K562 (cell line): Measurements from ENCODE around the gene KIFC3. TPM values are rescaled to one million over a fixed set of nuclear protein-coding genes. Genes with fewer than 3 reads are reported as not detected.

Experiments
- ATAC-seq: fragments of 200-7000 bp; cut with Tn5 transposase; 3 replicates; pipeline ENCODE4 v1.9.1; 2020; ENCODE audit warnings: moderate library complexity
- BruUV-seq: library from RNA; stranded (reverse); fragments of 400-500 nt; replicated peaks from 2 replicates; lab custom pipeline; 2021; lab: Mats Ljungman, UMichigan
- CTCF ChIA-PET: fragments of 300-600 bp; formaldehyde crosslinking; extraction: SDS; loops from one replicate; lab custom pipeline; 2021; ENCODE audit warnings: low intra/inter-chr PET ratio; lab: Yijun Ruan, JAX
- POLR2A ChIA-PET: fragments of 300-600, 350-650 bp; sonication (Branson Sonifier 250); formaldehyde crosslinking; extraction: SDS; loops from one replicate; lab custom pipeline; 2021; ENCODE audit warnings: antibody characterized with exemption, inconsistent platforms; lab: Yijun Ruan, JAX
- DNase-seq, 4 experiments: peaks; one replicate each; pipeline versions ENCODE4 v3.0.0 to v3.0.0-alpha.2; 2011 to 2018; ENCODE audit warnings: low spot score in 3 of 4, mixed read lengths in 3 of 4; ENCODE audit errors: extremely low read depth in 1 of 4
- FAIRE-seq: peaks from 2 replicates; lab custom pipeline; 2011; peaks lifted over from hg19 to GRCh38; lab: Jason Lieb, UNC
- H2AFZ ChIP-seq: 2 replicates; pipeline ENCODE4 v1.6.0; 2011; ENCODE audit warnings: low read depth, low read length, control low read depth, inconsistent platforms
- H3K27ac ChIP-seq: fragments of 200-600 bp; 3 replicates; pipeline ENCODE4 v1.8.0; 2011; ENCODE audit warnings: low read depth, mild to moderate bottlenecking, control low read depth, inconsistent platforms, low read length, moderate library complexity, mixed read lengths; ENCODE audit errors: extremely low read depth
- H3K27me3 ChIP-seq, 2 experiments: fragments of 300-600 bp in 1 of 2; 2 replicates in 1 of 2; 3 replicates in 1 of 2; pipeline versions ENCODE4 v1.6.0 to v1.8.0; 2011; ENCODE audit warnings: inconsistent platforms in 2 of 2, low read length in 2 of 2, mild to moderate bottlenecking in 1 of 2, mixed read lengths in 1 of 2, moderate library complexity in 1 of 2; ENCODE audit not compliant: control insufficient read depth in 2 of 2, insufficient read depth in 2 of 2
- H3K36me3 ChIP-seq: fragments of 300-600 bp; 3 replicates; pipeline ENCODE4 v1.8.0; 2011; ENCODE audit warnings: mild to moderate bottlenecking, low read length, inconsistent platforms; ENCODE audit not compliant: control insufficient read depth, insufficient read depth
- H3K4me1 ChIP-seq, 2 experiments: fragments of 200-600 bp in 1 of 2; replicated peaks in 1 of 2; 2 replicates in 1 of 2; 3 replicates in 1 of 2; pipeline versions ENCODE4 v1.5.1 to v1.8.0; 2011; ENCODE audit warnings: inconsistent platforms in 2 of 2, low read length in 2 of 2, mild to moderate bottlenecking in 1 of 2, mixed read lengths in 1 of 2, moderate library complexity in 1 of 2; ENCODE audit not compliant: control insufficient read depth in 2 of 2, insufficient read depth in 2 of 2
- H3K4me2 ChIP-seq: 2 replicates; pipeline ENCODE4 v1.6.1; 2011; ENCODE audit warnings: low read length, control low read depth, inconsistent platforms, mixed read lengths; ENCODE audit not compliant: insufficient read depth
- H3K4me3 ChIP-seq: fragments of 200-600 bp; sonication (generic), shearing (Covaris generic); 2 replicates; pipeline ENCODE4 v1.5.1; 2016; ENCODE audit warnings: control low read depth, inconsistent platforms
- H3K79me2 ChIP-seq: fragments of 200-600 bp; 3 replicates; pipeline ENCODE4 v1.8.0; 2011; ENCODE audit warnings: low read length, inconsistent platforms; ENCODE audit not compliant: control insufficient read depth, insufficient read depth
- H3K9ac ChIP-seq, 2 experiments: 2 replicates each; pipeline versions ENCODE4 v1.6.0 to v1.6.1; 2011; ENCODE audit warnings: low read depth in 2 of 2, low read length in 2 of 2, control low read depth in 1 of 2, inconsistent platforms in 1 of 2, mild to moderate bottlenecking in 1 of 2, mixed read lengths in 1 of 2; ENCODE audit not compliant: insufficient read depth in 1 of 2
- H3K9me1 ChIP-seq: one replicate; pipeline ENCODE4 v1.6.0; 2011; ENCODE audit warnings: inconsistent platforms, mild to moderate bottlenecking, low read length, moderate library complexity; ENCODE audit not compliant: control insufficient read depth, insufficient read depth
- H3K9me3 ChIP-seq: replicated peaks from 2 replicates; pipeline ENCODE4 v1.5.1; 2011; ENCODE audit warnings: low read depth, low read length, inconsistent platforms; ENCODE audit not compliant: control insufficient read depth, insufficient read depth
- H4K20me1 ChIP-seq: replicated peaks from 2 replicates; pipeline ENCODE4 v1.6.1; 2011; ENCODE audit warnings: low read length, inconsistent platforms, mixed read lengths; ENCODE audit not compliant: control insufficient read depth, insufficient read depth
- ARID1B ChIP-seq: fragments of 450-650 bp; IDR thresholded peaks from 2 replicates; pipeline ENCODE4 v1.6.1; 2016; ENCODE audit warnings: antibody characterized with exemption, mild to moderate bottlenecking, inconsistent platforms
- ASH1L ChIP-seq: fragments of 450-650 bp; IDR thresholded peaks from 2 replicates; pipeline ENCODE4 v1.6.1; 2018; ENCODE audit warnings: borderline replicate concordance, mild to moderate bottlenecking, low read depth; ENCODE audit not compliant: partially characterized antibody
- CBX1 ChIP-seq: sonication (generic); IDR thresholded peaks from 2 replicates; pipeline ENCODE4 v1.6.1; 2016; ENCODE audit warnings: antibody characterized with exemption, low read depth, mild to moderate bottlenecking
- CREM ChIP-seq: IDR thresholded peaks from 2 replicates; pipeline ENCODE4 v1.6.1; 2014; ENCODE audit warnings: antibody characterized with exemption, low read depth
- DEAF1 ChIP-seq: fragments of 450-650 bp; formaldehyde crosslinking; IDR thresholded peaks from 2 replicates; pipeline ENCODE4 v1.4.0; 2020; ENCODE audit warnings: mild to moderate bottlenecking, moderate library complexity
- ETS2 ChIP-seq: IDR thresholded peaks from 2 replicates; pipeline ENCODE4 v1.6.1; 2016; ENCODE audit warnings: borderline replicate concordance, missing genetic modification characterization, mild to moderate bottlenecking, moderate library complexity, missing compliant biosample characterization; ENCODE audit not compliant: poor library complexity, severe bottlenecking
- HNRNPUL1 ChIP-seq: fragments of 200-400 bp; formaldehyde crosslinking; IDR thresholded peaks from 2 replicates; pipeline ENCODE4 v1.6.1; 2017; ENCODE audit warnings: low read length
- L3MBTL2 ChIP-seq: fragments of 450-650 bp; IDR thresholded peaks from 2 replicates; pipeline ENCODE4 v1.6.1; 2016; ENCODE audit warnings: mild to moderate bottlenecking, moderate library complexity
- LARP7 ChIP-seq: fragments of 450-650 bp; IDR thresholded peaks from 2 replicates; pipeline ENCODE4 v1.6.1; 2016
- NCOA1 ChIP-seq: fragments of 450-650 bp; IDR thresholded peaks from 2 replicates; pipeline ENCODE4 v1.6.1; 2016; ENCODE audit warnings: low read depth
- PHF8 ChIP-seq: fragments of 200-600 bp; sonication (generic); IDR thresholded peaks from 2 replicates; pipeline ENCODE4 v1.6.1; 2012; ENCODE audit warnings: mixed run types, mild to moderate bottlenecking, inconsistent platforms, low read length, moderate library complexity, borderline replicate concordance
- SIN3B ChIP-seq: fragments of 450-650 bp; IDR thresholded peaks from 2 replicates; pipeline ENCODE4 v1.6.1; 2017; ENCODE audit warnings: low read depth, mild to moderate bottlenecking, moderate library complexity
- ZNF184 ChIP-seq: sonication (generic); formaldehyde crosslinking; IDR thresholded peaks from 2 replicates; pipeline ENCODE4 v1.5.0; 2020; ENCODE audit warnings: missing genetic modification reagents
- ZNF707 ChIP-seq: fragments of 250-450 bp; sonication (Bioruptor Pico); conservative IDR thresholded peaks from 2 replicates; pipeline ENCODE4 v1.8.0; 2022; ENCODE audit warnings: inconsistent platforms, mild to moderate bottlenecking, moderate library complexity
- ZNF780A ChIP-seq: fragments of 250-450 bp; sonication (Bioruptor Pico); IDR thresholded peaks from 2 replicates; pipeline ENCODE4 v1.5.0; 2021; ENCODE audit warnings: mild to moderate bottlenecking
- WGBS: fragments of 100-300 bp; shearing (Covaris generic); methylation state at CpG from one replicate; pipeline ENCODE4 v1.1.6; 2016; ENCODE audit warnings: low coverage, mixed read lengths; ENCODE audit not compliant: insufficient coverage; ENCODE audit errors: missing lambda C conversion rate; 5-methylcytosine and 5-hydroxymethylcytosine counted together
- in situ Hi-C: fragments of 300-500 bp; cut with MboI; formaldehyde crosslinking; loops from 4 replicates; pipeline ENCODE4 v1.15.0; 2018; ENCODE audit warnings: inconsistent platforms, mixed read lengths
- intact Hi-C: fragments of 100-400 bp; cut with micrococcal nuclease; formaldehyde crosslinking; loops from 2 replicates; pipeline ENCODE4 v1.14.2; 2022
- polyA plus RNA-seq, 8 experiments: library from polyadenylated mRNA; depleted of rRNA in 4 of 8; stranded (reverse) in 5 of 8; unstranded in 3 of 8; fragments of >200 nt; fragmentation: Nextera tagmentation in 2 of 8; fragmentation: Illumina TruSeq in 1 of 8; extraction: Ambion mirVana in 2 of 8; extraction: Trizol in 1 of 8; gene quantifications; 2 replicates each; pipeline versions ENCODE4 v1.2.1 to v1.2.3, GENCODE V29; 2011 to 2014; ENCODE audit warnings: inconsistent platforms in 1 of 8, missing spikeins in 1 of 8
- total RNA-seq, 7 experiments: library from RNA; depleted of rRNA in 6 of 7; stranded (reverse); fragments of >200 nt in 6 of 7; fragmentation: Illumina TruSeq in 2 of 7; extraction: Trizol in 2 of 7; gene quantifications; 2 replicates each; pipeline versions ENCODE4 v1.2.1 to v1.2.3, GENCODE V29; 2011 to 2021; ENCODE audit warnings: low replicate concordance in 1 of 7

Gene KIFC3
- total and polyA plus RNA-seq, 9 of the 15 experiments (the other 6 are each of a cell fraction or from before 2014, with no cell fraction given), result 0.23 to 105 (median 26.2) TPM

- TF ChIP-seq HNRNPUL1, result no peak
Measured at GRCh38 chr16:57823836-57824235, 21.5 kb upstream of the KIFC3 start (continued).

DNA sequence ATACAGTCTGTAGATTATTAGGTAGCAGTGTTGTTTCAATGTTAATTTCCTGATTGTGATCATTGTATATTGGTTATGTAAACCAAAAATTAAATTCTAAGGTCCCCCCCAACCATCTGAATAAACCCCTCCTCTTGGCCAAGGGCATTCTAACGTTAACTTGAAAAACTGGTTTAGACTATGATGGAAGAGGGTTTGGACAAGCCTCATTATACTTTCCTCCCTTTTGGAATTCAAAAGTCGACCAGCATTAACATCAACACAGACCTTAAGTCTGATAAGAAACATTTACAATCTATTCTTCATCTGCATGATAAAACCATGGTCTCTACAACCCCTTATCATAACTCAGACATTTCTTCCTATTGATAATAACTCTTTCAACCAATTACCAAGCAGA lies 20.6 kb upstream of the KIFC3 start:
- Histone ChIP-seq H3K4me1 (peaks cover 5% of the 10 kb centered on the region in 2 experiments; a peak in 2 of 5 replicates), H3K27me3 (peaks cover 0 to 4% of the 10 kb centered on the region in 2 experiments; a peak in 1 of 5 replicates), H3K36me3 (no peaks in the 10 kb centered on the region), H2AFZ (no peak overlapping the region), H3K27ac (no peak overlapping the region), H3K4me2 (no peak overlapping the region), H3K9ac (no peak overlapping the region), H4K20me1 (no peaks in the 10 kb centered on the region), H3K79me2 (no peaks in the 10 kb centered on the region), H3K9me1 (no peaks in the 10 kb centered on the region), H3K9me3 (no peaks in the 10 kb centered on the region), H3K4me3 (no peak overlapping the region)
- ChIA-PET CTCF (no interaction called here), POLR2A (interaction anchor here (1.1 kb wide), 1 partner anchor 9 kb away, joined by 3 read pairs; no protein-coding TSS in a partner anchor)
- WGBS, result 0% methylated on average over 2 of the region's 2 CpGs
- intact Hi-C loops, result no loop called here
- no peak for FAIRE-seq
- ATAC-seq, result no peak
- DNase-seq, result no peak
- BruUV-seq, result no TSS peak
- no peak for TF ChIP-seq CBX1
- no peak for TF ChIP-seq ZNF184 (CRISPR knock-in tag)
- no peak for TF ChIP-seq SIN3B
- TF ChIP-seq CREM, result no peak
- TF ChIP-seq ZNF780A (CRISPR knock-in tag), result no peak
- no peak for TF ChIP-seq PHF8
- TF ChIP-seq ARID1B, result no peak
- no peak for TF ChIP-seq ZNF707 (CRISPR knock-in tag)
- no peak for TF ChIP-seq DEAF1
- no peak for TF ChIP-seq LARP7
- TF ChIP-seq ASH1L, result no peak
- TF ChIP-seq L3MBTL2, result no peak
- TF ChIP-seq ETS2, result no peak
- TF ChIP-seq NCOA1, result no peak
- in situ Hi-C loops, result no loop called here
